K562 (cell line): ENCODE data around the gene PPM1M. TPM values are rescaled to one million over a fixed set of nuclear protein-coding genes. Genes with fewer than 3 reads are reported as not detected.
A peak's percentile ranks its signal among the peaks of the same experiment; 100 is the strongest.

Source experiments
- CXXC5 ChIP-seq: fragments of 250-450 bp; sonication (Bioruptor Pico); IDR thresholded peaks from 2 replicates; pipeline ENCODE4 v1.8.0; 2022; ENCODE audit warnings: inconsistent platforms, mild to moderate bottlenecking, moderate library complexity
- HIVEP1 ChIP-seq: fragments of 250-450 bp; sonication (Bioruptor Pico); IDR thresholded peaks from 2 replicates; pipeline ENCODE4 v1.4.0; 2020; ENCODE audit warnings: mild to moderate bottlenecking
- HMG20B ChIP-seq: fragments of 250-450 bp; sonication (Bioruptor Pico); IDR thresholded peaks from 2 replicates; pipeline ENCODE4 v1.5.0; 2021; ENCODE audit warnings: mild to moderate bottlenecking
- MEF2D ChIP-seq: conservative IDR thresholded peaks from 2 replicates; pipeline ENCODE4 v1.6.1; 2016; ENCODE audit warnings: low read depth, missing genetic modification characterization, missing compliant biosample characterization
- MTA1 ChIP-seq: fragments of 450-650 bp; IDR thresholded peaks from 2 replicates; pipeline ENCODE4 v1.6.1; 2017; ENCODE audit warnings: borderline replicate concordance
- NCOA6 ChIP-seq: fragments of 450-650 bp; IDR thresholded peaks from 2 replicates; pipeline ENCODE4 v1.6.1; 2017; ENCODE audit warnings: mild to moderate bottlenecking
- PRDM10 ChIP-seq: fragments of 450-650 bp; IDR thresholded peaks from 2 replicates; pipeline ENCODE4 v1.6.1; 2018; ENCODE audit not compliant: partially characterized antibody
- RNF2 ChIP-seq: sonication (generic); IDR thresholded peaks from 2 replicates; pipeline ENCODE4 v1.6.1; 2016
- SRSF7 ChIP-seq: fragments of 200-400 bp; formaldehyde crosslinking; optimal IDR thresholded peaks from 2 replicates; pipeline ENCODE3; 2017; ENCODE audit warnings: mild to moderate bottlenecking, low read depth, low read length
- U2AF2 ChIP-seq: fragments of 200-400 bp; formaldehyde crosslinking; optimal IDR thresholded peaks from 2 replicates; pipeline ENCODE3; 2017; ENCODE audit warnings: low read depth, mild to moderate bottlenecking, low read length
- ZBTB11 ChIP-seq, 3 experiments: fragments of 200-800 bp in 1 of 3; fragments of 250-450 bp in 1 of 3; fragments of 450-650 bp in 1 of 3; sonication (Bioruptor Pico) in 1 of 3; sonication (Bioruptor generic) in 1 of 3; formaldehyde crosslinking in 1 of 3; IDR thresholded peaks; 2 replicates each; pipeline versions ENCODE4 v1.6.1 to v1.8.0; 2016 to 2022; ENCODE audit warnings: mild to moderate bottlenecking in 2 of 3, missing genetic modification characterization in 2 of 3, missing compliant biosample characterization in 1 of 3, moderate library complexity in 1 of 3
- polyA plus RNA-seq, 8 experiments: library from polyadenylated mRNA; depleted of rRNA in 4 of 8; stranded (reverse) in 5 of 8; unstranded in 3 of 8; fragments of >200 nt; fragmentation: Nextera tagmentation in 2 of 8; fragmentation: Illumina TruSeq in 1 of 8; extraction: Ambion mirVana in 2 of 8; extraction: Trizol in 1 of 8; gene quantifications; 2 replicates each; pipeline versions ENCODE4 v1.2.1 to v1.2.3, GENCODE V29; 2011 to 2014; ENCODE audit warnings: inconsistent platforms in 1 of 8, missing spikeins in 1 of 8
- total RNA-seq, 7 experiments: library from RNA; depleted of rRNA in 6 of 7; stranded (reverse); fragments of >200 nt in 6 of 7; fragmentation: Illumina TruSeq in 2 of 7; extraction: Trizol in 2 of 7; gene quantifications; 2 replicates each; pipeline versions ENCODE4 v1.2.1 to v1.2.3, GENCODE V29; 2011 to 2021; ENCODE audit warnings: low replicate concordance in 1 of 7
- TF ChIP-seq, protein P1 (sequence below): sonication (generic); formaldehyde crosslinking; IDR thresholded peaks from 2 replicates; pipeline ENCODE4 v1.8.0; 2022; ENCODE audit warnings: mild to moderate bottlenecking, missing genetic modification reagents, borderline replicate concordance
- TF ChIP-seq, protein P2 (sequence below), 2 experiments: fragments of 450-650 bp; IDR thresholded peaks; 2 replicates each; pipeline ENCODE4 v1.6.1; 2018; ENCODE audit warnings: mild to moderate bottlenecking in 2 of 2, low read depth in 1 of 2; ENCODE audit not compliant: partially characterized antibody in 2 of 2

Gene PPM1M
- total and polyA plus RNA-seq, 9 of the 15 experiments (the other 6 are each of a cell fraction or from before 2014, with no cell fraction given): 1.4 to 9.2 (median 4.4) TPM

GRCh38 chr3:52197842-52198625 lies 47.5 kb upstream of the PPM1M start, which contains the start of gene ALAS1 (continued):
- TF ChIP-seq PRDM10 (no peak), HMG20B (CRISPR knock-in tag) (no peak), ZBTB11 (CRISPR knock-in tag; IDR thresholded peaks at IDR 0.05) (peak in 1 of 3 experiments; percentile 26; a peak in 1 of 6 replicates), HIVEP1 (CRISPR knock-in tag) (peak; percentile 27; the same call in 1 of the 2 replicates), U2AF2 (no peak), SRSF7 (no peak), NCOA6 (no peak), CXXC5 (CRISPR knock-in tag) (peak; percentile 68), MTA1 (no peak), MEF2D (tag) (no peak), RNF2 (0 out of 2 replicates have a peak, but pooled peaks have one; percentile 14)
- TF ChIP-seq, protein P1, sequence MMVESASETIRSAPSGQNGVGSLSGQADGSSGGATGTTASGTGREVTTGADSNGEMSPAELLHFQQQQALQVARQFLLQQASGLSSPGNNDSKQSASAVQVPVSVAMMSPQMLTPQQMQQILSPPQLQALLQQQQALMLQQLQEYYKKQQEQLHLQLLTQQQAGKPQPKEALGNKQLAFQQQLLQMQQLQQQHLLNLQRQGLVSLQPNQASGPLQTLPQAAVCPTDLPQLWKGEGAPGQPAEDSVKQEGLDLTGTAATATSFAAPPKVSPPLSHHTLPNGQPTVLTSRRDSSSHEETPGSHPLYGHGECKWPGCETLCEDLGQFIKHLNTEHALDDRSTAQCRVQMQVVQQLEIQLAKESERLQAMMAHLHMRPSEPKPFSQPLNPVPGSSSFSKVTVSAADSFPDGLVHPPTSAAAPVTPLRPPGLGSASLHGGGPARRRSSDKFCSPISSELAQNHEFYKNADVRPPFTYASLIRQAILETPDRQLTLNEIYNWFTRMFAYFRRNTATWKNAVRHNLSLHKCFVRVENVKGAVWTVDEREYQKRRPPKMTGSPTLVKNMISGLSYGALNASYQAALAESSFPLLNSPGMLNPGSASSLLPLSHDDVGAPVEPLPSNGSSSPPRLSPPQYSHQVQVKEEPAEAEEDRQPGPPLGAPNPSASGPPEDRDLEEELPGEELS: no peak
- TF ChIP-seq, protein P2, sequence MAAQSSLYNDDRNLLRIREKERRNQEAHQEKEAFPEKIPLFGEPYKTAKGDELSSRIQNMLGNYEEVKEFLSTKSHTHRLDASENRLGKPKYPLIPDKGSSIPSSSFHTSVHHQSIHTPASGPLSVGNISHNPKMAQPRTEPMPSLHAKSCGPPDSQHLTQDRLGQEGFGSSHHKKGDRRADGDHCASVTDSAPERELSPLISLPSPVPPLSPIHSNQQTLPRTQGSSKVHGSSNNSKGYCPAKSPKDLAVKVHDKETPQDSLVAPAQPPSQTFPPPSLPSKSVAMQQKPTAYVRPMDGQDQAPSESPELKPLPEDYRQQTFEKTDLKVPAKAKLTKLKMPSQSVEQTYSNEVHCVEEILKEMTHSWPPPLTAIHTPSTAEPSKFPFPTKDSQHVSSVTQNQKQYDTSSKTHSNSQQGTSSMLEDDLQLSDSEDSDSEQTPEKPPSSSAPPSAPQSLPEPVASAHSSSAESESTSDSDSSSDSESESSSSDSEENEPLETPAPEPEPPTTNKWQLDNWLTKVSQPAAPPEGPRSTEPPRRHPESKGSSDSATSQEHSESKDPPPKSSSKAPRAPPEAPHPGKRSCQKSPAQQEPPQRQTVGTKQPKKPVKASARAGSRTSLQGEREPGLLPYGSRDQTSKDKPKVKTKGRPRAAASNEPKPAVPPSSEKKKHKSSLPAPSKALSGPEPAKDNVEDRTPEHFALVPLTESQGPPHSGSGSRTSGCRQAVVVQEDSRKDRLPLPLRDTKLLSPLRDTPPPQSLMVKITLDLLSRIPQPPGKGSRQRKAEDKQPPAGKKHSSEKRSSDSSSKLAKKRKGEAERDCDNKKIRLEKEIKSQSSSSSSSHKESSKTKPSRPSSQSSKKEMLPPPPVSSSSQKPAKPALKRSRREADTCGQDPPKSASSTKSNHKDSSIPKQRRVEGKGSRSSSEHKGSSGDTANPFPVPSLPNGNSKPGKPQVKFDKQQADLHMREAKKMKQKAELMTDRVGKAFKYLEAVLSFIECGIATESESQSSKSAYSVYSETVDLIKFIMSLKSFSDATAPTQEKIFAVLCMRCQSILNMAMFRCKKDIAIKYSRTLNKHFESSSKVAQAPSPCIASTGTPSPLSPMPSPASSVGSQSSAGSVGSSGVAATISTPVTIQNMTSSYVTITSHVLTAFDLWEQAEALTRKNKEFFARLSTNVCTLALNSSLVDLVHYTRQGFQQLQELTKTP (IDR thresholded peaks at IDR 0.05; ENCODE audit: low read depth in 1 of 2, partially characterized antibody in 2 of 2): no peak
